ENCODE data around the gene SLC5A1. TPM values are rescaled to one million over a fixed set of nuclear protein-coding genes. Genes with fewer than 3 reads are reported as not detected.

SLC5A1 gene
- total RNA-seq, 1 donor from 2014 or later: 201 TPM

- DNase-seq: no peak
- intact Hi-C loops (cut with micrococcal nuclease): no loop called here
- no peaks in the 10 kb centered on the region for H3K36me3 ChIP-seq
- H3K9me3 ChIP-seq (replicated peaks): peaks cover 4% of the 10 kb centered on the region
- no peak for TF ChIP-seq CTCF (IDR thresholded peaks at IDR 0.05; ENCODE audit: borderline replicate concordance)
- H3K4me1 ChIP-seq: no peaks in the 10 kb centered on the region
- H3K27ac ChIP-seq (replicated peaks): no peak overlapping the region
- peaks cover 6% of the 10 kb centered on the region for H3K27me3 ChIP-seq (ENCODE audit: low read depth)
- no peak overlapping the region for H3K4me3 ChIP-seq
These were observed 19.7 kb upstream of the SLC5A1 start for GRCh38 chr22:32023251-32023827.

GRCh38 chr22:32024796-32025195 is 18.3 kb upstream of the SLC5A1 start:
- Histone ChIP-seq H3K27me3 (ENCODE audit: low read depth) (peaks cover 2% of the 10 kb centered on the region), H3K4me3 (no peak overlapping the region), H3K9me3 (replicated peaks) (peaks cover 4% of the 10 kb centered on the region), H3K36me3 (no peaks in the 10 kb centered on the region), H3K4me1 (no peaks in the 10 kb centered on the region), H3K27ac (replicated peaks) (no peak overlapping the region)
- no peak for DNase-seq
- TF ChIP-seq CTCF (IDR thresholded peaks at IDR 0.05; ENCODE audit: borderline replicate concordance): no peak
- intact Hi-C loops (cut with micrococcal nuclease): no loop called here

GRCh38 chr22:32030518-32031247 is 12.4 kb upstream of the SLC5A1 start:
- no peak overlapping the region for H3K4me3 ChIP-seq
- TF ChIP-seq CTCF (IDR thresholded peaks at IDR 0.05; ENCODE audit: borderline replicate concordance): no peak
- no peaks in the 10 kb centered on the region for H3K27me3 ChIP-seq (ENCODE audit: low read depth)
- H3K4me1 ChIP-seq: no peaks in the 10 kb centered on the region
- intact Hi-C loops (cut with micrococcal nuclease): no loop called here
- H3K36me3 ChIP-seq: no peaks in the 10 kb centered on the region
- H3K9me3 ChIP-seq (replicated peaks): no peaks in the 10 kb centered on the region
- DNase-seq: no peak
- no peak overlapping the region for H3K27ac ChIP-seq (replicated peaks)

- no peak overlapping the region for H3K27ac ChIP-seq (replicated peaks)
- no peaks in the 10 kb centered on the region for H3K27me3 ChIP-seq (ENCODE audit: low read depth)
- intact Hi-C loops (cut with micrococcal nuclease): no loop called here
- no peak for DNase-seq
- no peaks in the 10 kb centered on the region for H3K36me3 ChIP-seq
- no peaks in the 10 kb centered on the region for H3K4me1 ChIP-seq
- TF ChIP-seq CTCF (IDR thresholded peaks at IDR 0.05; ENCODE audit: borderline replicate concordance): no peak
- no peaks in the 10 kb centered on the region for H3K9me3 ChIP-seq (replicated peaks)
- no peak overlapping the region for H3K4me3 ChIP-seq
These were observed 11.6 kb upstream of the SLC5A1 start for GRCh38 chr22:32031466-32031865.

- H3K4me3 ChIP-seq: no peak overlapping the region
- H3K36me3 ChIP-seq: no peaks in the 10 kb centered on the region
- no peak for DNase-seq
- intact Hi-C loops (cut with micrococcal nuclease): no loop called here
- peaks cover 13% of the 10 kb centered on the region for H3K27me3 ChIP-seq (ENCODE audit: low read depth)
- no peak for TF ChIP-seq CTCF (IDR thresholded peaks at IDR 0.05; ENCODE audit: borderline replicate concordance)
- no peaks in the 10 kb centered on the region for H3K4me1 ChIP-seq
- H3K9me3 ChIP-seq (replicated peaks): no peaks in the 10 kb centered on the region
- H3K27ac ChIP-seq (replicated peaks): no peak overlapping the region
These were observed 8.8 kb upstream of the SLC5A1 start for GRCh38 chr22:32034275-32034674.

All from left ventricle myocardium inferior (tissue), 1 donor.